ENCODE measurements around the gene ACOT7. TPM values are rescaled to one million over a fixed set of nuclear protein-coding genes. Genes with fewer than 3 reads are reported as not detected.

ACOT7 gene
- total and polyA plus RNA-seq, 2 donors (not counting 1 experiment from before 2014, with no cell fraction given) = 4.2 to 4.6 TPM

DNA sequence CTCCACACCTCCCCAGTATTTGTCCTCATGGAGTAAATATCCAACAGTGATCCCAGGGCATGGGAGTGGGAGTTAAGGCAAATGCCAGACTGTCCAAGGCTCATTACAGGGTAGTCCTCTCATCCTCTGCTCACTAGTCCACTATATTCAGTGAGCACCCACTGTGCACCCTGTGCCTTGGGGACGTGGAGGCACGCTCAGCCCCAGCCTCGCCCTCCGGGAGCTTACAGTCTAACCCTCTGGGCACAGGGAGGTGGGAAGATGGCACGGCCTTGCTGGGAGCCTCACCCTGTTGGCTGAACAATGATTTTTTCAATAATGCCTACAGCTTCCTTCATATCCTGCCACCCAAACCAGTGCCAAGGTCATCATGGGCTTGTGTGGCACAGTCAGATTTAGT lies 23.3 kb upstream of the ACOT7 start:
- Histone ChIP-seq H3K27me3 (replicated peaks in 1 of 4; ENCODE audit: control extremely low read depth in 1 of 4, control insufficient read depth in 3 of 4, insufficient read depth in 4 of 4, low read length in 3 of 4) (peaks cover 0 to 62% (median 26%) of the 10 kb centered on the region in 4 experiments), H3K9ac (ENCODE audit: low read length) (no peak overlapping the region), H4K20me1 (ENCODE audit: control insufficient read depth, insufficient read depth, low read length, poor library complexity, severe bottlenecking) (no peaks in the 10 kb centered on the region), H3K79me2 (ENCODE audit: control insufficient read depth, insufficient read depth, low read length) (no peaks in the 10 kb centered on the region), H3K4me2 (replicated peaks; ENCODE audit: low read depth, low read length, poor library complexity, severe bottlenecking) (no peak overlapping the region), H3K9me3 (ENCODE audit: control extremely low read depth in 1 of 3, control insufficient read depth in 2 of 3, insufficient read depth in 1 of 3, low read length in 2 of 3) (no peaks in the 10 kb centered on the region), H3K4me3 (ENCODE audit: control extremely low read depth in 1 of 5, extremely low read depth in 1 of 5, insufficient read depth in 1 of 5, low read depth in 2 of 5, low read length in 4 of 5) (no peak overlapping the region), H3K36me3 (replicated peaks in 1 of 2; ENCODE audit: control extremely low read depth in 1 of 2, control insufficient read depth in 1 of 2, extremely low read depth in 1 of 2, insufficient read depth in 2 of 2, low read length in 1 of 2) (no peaks in the 10 kb centered on the region), H3K27ac (ENCODE audit: low read length in 2 of 2) (no peak overlapping the region), H2AFZ (ENCODE audit: insufficient read depth, low read depth, low read length, poor library complexity, severe bottlenecking) (no peak overlapping the region), H3K4me1 (ENCODE audit: control insufficient read depth in 2 of 2, insufficient read depth in 2 of 2, low read length in 2 of 2) (peaks cover 12 to 22% of the 10 kb centered on the region in 2 donors)
- no peak overlapping the region for H3K27ac Mint-ChIP-seq
- 86% methylated on average over 5 of the region's 5 CpGs for WGBS (ENCODE audit: insufficient coverage)
- POLR2A ChIA-PET = interaction anchor here (0.6 kb wide), 1 partner anchor 15 kb away, joined by 9 read pairs; no protein-coding TSS in a partner anchor
- CTCF ChIA-PET = no interaction called here
- no peak for ATAC-seq (ENCODE audit: low read depth)
- TF ChIP-seq, protein P1, sequence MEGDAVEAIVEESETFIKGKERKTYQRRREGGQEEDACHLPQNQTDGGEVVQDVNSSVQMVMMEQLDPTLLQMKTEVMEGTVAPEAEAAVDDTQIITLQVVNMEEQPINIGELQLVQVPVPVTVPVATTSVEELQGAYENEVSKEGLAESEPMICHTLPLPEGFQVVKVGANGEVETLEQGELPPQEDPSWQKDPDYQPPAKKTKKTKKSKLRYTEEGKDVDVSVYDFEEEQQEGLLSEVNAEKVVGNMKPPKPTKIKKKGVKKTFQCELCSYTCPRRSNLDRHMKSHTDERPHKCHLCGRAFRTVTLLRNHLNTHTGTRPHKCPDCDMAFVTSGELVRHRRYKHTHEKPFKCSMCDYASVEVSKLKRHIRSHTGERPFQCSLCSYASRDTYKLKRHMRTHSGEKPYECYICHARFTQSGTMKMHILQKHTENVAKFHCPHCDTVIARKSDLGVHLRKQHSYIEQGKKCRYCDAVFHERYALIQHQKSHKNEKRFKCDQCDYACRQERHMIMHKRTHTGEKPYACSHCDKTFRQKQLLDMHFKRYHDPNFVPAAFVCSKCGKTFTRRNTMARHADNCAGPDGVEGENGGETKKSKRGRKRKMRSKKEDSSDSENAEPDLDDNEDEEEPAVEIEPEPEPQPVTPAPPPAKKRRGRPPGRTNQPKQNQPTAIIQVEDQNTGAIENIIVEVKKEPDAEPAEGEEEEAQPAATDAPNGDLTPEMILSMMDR (IDR thresholded peaks at IDR 0.05) = no peak
- TF ChIP-seq EZH2 (IDR thresholded peaks at IDR 0.05; ENCODE audit: borderline replicate concordance, insufficient read depth, low read depth, low read length, poor library complexity, severe bottlenecking) = no peak
- H3K9me3 Mint-ChIP-seq (ENCODE audit: insufficient read depth) = no peaks in the 10 kb centered on the region
- DNase-seq = no peak
- peaks cover 6% of the 10 kb centered on the region for H3K4me1 Mint-ChIP-seq
- peaks cover 50% of the 10 kb centered on the region for H3K27me3 Mint-ChIP-seq
- no peak overlapping the region for H3K4me3 Mint-ChIP-seq
- intact Hi-C loops (cut with micrococcal nuclease) = no loop called here

DNA sequence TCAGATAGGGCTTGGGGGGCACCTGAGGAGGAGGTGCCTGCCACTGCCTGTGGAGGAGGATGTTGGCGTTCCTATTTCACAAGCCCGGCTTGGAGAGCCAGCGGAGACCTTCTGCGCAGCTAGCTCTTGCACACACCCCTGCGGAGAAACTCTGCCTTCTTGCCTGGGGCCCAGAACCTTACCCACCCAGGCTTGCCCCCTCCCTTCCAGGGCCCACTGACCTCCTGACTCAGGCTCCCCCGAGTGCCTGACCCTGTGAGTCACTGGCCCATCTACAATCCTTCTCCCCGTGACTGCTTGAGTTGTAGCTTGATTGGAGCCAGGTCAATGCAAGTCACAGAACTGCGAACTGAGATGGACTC lies 22.7 kb upstream of the ACOT7 start:
- TF ChIP-seq, protein P1 (IDR thresholded peaks at IDR 0.05) = no peak
- no peak for TF ChIP-seq EZH2 (IDR thresholded peaks at IDR 0.05; ENCODE audit: borderline replicate concordance, insufficient read depth, low read depth, low read length, poor library complexity, severe bottlenecking)
- Histone ChIP-seq H3K27ac (ENCODE audit: low read length in 2 of 2) (no peak overlapping the region), H3K4me3 (ENCODE audit: control extremely low read depth in 1 of 5, extremely low read depth in 1 of 5, insufficient read depth in 1 of 5, low read depth in 2 of 5, low read length in 4 of 5) (no peak overlapping the region), H3K4me2 (replicated peaks; ENCODE audit: low read depth, low read length, poor library complexity, severe bottlenecking) (no peak overlapping the region), H3K79me2 (ENCODE audit: control insufficient read depth, insufficient read depth, low read length) (no peaks in the 10 kb centered on the region), H3K27me3 (replicated peaks in 1 of 4; ENCODE audit: control extremely low read depth in 1 of 4, control insufficient read depth in 3 of 4, insufficient read depth in 4 of 4, low read length in 3 of 4) (peaks cover 0 to 56% (median 23%) of the 10 kb centered on the region in 4 experiments), H3K4me1 (ENCODE audit: control insufficient read depth in 2 of 2, insufficient read depth in 2 of 2, low read length in 2 of 2) (peaks cover 12 to 22% of the 10 kb centered on the region in 2 donors), H3K36me3 (replicated peaks in 1 of 2; ENCODE audit: control extremely low read depth in 1 of 2, control insufficient read depth in 1 of 2, extremely low read depth in 1 of 2, insufficient read depth in 2 of 2, low read length in 1 of 2) (no peaks in the 10 kb centered on the region), H2AFZ (ENCODE audit: insufficient read depth, low read depth, low read length, poor library complexity, severe bottlenecking) (no peak overlapping the region), H3K9ac (ENCODE audit: low read length) (no peak overlapping the region), H4K20me1 (ENCODE audit: control insufficient read depth, insufficient read depth, low read length, poor library complexity, severe bottlenecking) (no peaks in the 10 kb centered on the region), H3K9me3 (ENCODE audit: control extremely low read depth in 1 of 3, control insufficient read depth in 2 of 3, insufficient read depth in 1 of 3, low read length in 2 of 3) (no peaks in the 10 kb centered on the region)
- POLR2A ChIA-PET = interaction anchor here (0.6 kb wide), 1 partner anchor 15 kb away, joined by 9 read pairs; no protein-coding TSS in a partner anchor
- Mint-ChIP-seq H3K9me3 (ENCODE audit: insufficient read depth) (no peaks in the 10 kb centered on the region), H3K27me3 (peaks cover 47% of the 10 kb centered on the region), H3K27ac (no peak overlapping the region), H3K4me3 (no peak overlapping the region), H3K4me1 (peaks cover 6% of the 10 kb centered on the region)
- ATAC-seq (ENCODE audit: low read depth) (no peak), DNase-seq (no peak)
- intact Hi-C loops (cut with micrococcal nuclease) = no loop called here
- 80% methylated on average over 5 of the region's 8 CpGs for WGBS (ENCODE audit: insufficient coverage)
- CTCF ChIA-PET = interaction anchor here (0.6 kb wide), 1 partner anchor 44 kb away, joined by 8 read pairs; no protein-coding TSS in a partner anchor
